SKM-1 (cell line): ENCODE measurements around the gene PIN1.

ENCODE experiments used
- DNase-seq: peaks from one replicate; lab custom pipeline; 2025; ENCODE audit not compliant: unreplicated experiment; lab: John Stamatoyannopoulos, UW

Gene PIN1

GRCh38 chr19:9883231-9883758 is 48.2 kb downstream of the PIN1 start:
- no peak for DNase-seq

- no peak for DNase-seq
Observed at GRCh38 chr19:9883764-9884163, 48.6 kb downstream of the PIN1 start.

GRCh38 chr19:9885077-9885552 is 50.0 kb downstream of the PIN1 start:
- DNase-seq, result no peak

GRCh38 chr19:9891609-9892373 is 56.7 kb downstream of the PIN1 start:
- no peak for DNase-seq
